Tibial nerve (tissue), 4 donors: ENCODE results near the gene YY1.

Source experiments
- EP300 ChIP-seq, 2 donors: sonication (generic); formaldehyde crosslinking; IDR thresholded peaks; one replicate each; pipeline ENCODE4 v1.6.1; 2017; ENCODE audit warnings: antibody characterized with exemption in 2 of 2, mild to moderate bottlenecking in 1 of 2
- TF ChIP-seq, protein P1 (sequence below), 5 experiments: fragments of 200-600 bp in 3 of 5; fragments of 450-650 bp in 2 of 5; sonication (generic) in 3 of 5; IDR thresholded peaks; one replicate each; pipeline ENCODE4 v1.5.1; 2016 to 2019; ENCODE audit warnings: antibody characterized with exemption in 5 of 5, mild to moderate bottlenecking in 3 of 5, moderate library complexity in 2 of 5

DNA sequence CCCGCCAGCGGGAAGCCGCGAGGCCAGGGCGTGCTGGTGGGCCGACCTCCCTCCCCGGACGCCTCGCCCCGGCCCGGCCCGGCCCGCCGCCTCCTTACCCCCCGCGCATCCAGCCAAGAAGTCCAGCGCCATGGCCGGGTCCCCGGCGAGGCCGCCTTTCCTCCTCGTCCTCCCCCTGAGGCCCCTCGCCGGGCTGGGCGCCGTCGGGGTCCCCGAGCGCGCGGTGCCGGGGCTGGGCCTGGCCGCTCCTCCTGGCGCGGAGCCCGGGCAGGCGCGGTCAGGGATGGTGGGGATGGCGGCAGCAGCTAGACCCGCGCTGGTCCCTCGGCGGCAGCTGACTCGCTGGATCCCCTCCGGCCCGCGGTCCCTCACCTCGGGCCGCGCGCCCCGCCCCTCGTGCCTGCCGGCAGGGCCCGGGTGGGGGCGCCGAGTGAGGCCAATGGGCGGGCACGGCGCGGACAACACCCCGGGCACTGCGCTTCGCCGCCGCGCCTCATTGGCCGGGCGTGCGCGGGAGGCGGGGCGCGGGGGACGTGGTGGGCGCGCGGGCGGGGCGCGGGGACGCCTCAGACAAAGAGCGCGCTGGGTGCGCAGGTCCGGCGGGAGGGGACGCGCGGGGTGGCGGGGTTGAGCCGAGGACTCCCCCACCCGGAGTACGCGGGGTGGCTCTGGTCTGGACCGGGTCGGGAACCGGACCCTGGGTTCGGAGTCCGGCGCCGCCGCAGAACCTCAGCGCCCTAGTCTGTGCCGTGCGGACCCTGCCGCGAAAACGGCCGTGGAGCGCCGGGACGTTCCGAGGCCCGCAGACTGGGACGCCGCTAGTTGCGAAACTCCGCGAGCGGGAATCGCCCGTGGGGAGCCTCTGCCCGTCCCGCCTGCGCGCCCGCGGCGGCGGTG, 67.4 kb downstream of the YY1 start, which contains the start of gene SLC25A29:
- TF ChIP-seq, protein P1, sequence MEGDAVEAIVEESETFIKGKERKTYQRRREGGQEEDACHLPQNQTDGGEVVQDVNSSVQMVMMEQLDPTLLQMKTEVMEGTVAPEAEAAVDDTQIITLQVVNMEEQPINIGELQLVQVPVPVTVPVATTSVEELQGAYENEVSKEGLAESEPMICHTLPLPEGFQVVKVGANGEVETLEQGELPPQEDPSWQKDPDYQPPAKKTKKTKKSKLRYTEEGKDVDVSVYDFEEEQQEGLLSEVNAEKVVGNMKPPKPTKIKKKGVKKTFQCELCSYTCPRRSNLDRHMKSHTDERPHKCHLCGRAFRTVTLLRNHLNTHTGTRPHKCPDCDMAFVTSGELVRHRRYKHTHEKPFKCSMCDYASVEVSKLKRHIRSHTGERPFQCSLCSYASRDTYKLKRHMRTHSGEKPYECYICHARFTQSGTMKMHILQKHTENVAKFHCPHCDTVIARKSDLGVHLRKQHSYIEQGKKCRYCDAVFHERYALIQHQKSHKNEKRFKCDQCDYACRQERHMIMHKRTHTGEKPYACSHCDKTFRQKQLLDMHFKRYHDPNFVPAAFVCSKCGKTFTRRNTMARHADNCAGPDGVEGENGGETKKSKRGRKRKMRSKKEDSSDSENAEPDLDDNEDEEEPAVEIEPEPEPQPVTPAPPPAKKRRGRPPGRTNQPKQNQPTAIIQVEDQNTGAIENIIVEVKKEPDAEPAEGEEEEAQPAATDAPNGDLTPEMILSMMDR (IDR thresholded peaks at IDR 0.05): peak in 1 of 5 experiments; percentile 34
- peak in 1 of 2 donors; percentile 79 for TF ChIP-seq EP300 (IDR thresholded peaks at IDR 0.05)
